ENCODE measurements around the gene PAIP1.
A peak's percentile ranks its signal among the peaks of the same experiment; 100 is the strongest.
"Not testable (repeated sequence)": the region's sequence is repeated elsewhere in the genome, so short reads cannot be mapped to it uniquely, and the experiment has no call there.

Gene PAIP1

DNA sequence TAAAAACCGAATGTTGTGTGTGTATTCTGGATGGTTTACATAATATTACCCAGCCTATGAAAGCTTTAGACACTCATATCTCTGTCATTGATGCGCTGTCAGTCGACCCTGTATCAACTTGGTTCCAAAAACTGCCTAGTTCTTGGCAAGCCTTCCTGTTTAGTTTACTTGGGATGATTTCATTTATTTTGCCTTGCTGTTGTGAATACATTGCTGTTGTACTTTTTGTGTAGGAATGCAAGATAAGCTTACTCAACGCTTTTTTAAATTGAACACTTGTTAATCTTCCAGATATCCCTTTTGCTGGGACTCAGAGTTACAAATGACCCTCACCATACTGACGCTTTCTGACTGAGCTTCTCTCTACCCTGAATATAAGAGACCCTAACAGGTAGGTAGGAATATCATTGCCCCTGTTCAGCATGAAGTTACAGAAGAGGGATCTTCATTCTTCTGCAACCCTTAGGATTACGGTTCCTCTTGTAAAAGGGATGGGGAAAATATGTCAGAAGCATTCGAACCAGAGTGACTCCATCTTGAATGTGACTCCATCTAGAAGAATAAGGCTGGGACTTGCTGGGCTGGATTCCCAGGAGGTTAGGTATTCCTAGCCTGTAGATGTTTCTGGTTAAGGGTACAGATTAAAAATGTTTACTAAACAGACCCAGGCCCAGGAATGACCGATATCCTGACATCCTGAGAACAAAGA is 13.7 kb upstream of the PAIP1 start:
- DNase-seq = no peak

DNA sequence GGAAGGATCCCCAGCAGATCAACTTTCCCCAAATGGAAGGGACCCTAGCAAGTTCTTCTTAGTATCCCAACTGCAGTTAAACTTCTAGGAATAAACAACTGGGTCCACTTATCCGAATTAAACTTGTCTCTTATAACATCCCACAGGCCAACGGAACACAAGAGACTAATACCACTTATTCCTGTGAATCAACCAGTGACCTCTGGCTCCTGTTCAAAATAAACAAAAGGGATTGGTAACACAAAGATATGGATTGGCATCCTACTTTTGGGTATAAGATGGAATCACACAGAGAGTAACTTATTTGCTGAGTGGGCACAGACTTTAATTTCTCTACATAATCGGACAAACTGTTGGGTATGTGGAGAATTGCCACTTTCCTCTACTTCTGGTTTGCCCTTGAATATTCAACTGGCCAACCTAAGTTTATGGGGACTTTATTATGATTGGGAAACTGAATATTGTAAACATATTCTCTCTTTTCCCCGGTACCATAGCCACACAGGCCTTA is 12.4 kb upstream of the PAIP1 start:
- no peak for DNase-seq

DNA sequence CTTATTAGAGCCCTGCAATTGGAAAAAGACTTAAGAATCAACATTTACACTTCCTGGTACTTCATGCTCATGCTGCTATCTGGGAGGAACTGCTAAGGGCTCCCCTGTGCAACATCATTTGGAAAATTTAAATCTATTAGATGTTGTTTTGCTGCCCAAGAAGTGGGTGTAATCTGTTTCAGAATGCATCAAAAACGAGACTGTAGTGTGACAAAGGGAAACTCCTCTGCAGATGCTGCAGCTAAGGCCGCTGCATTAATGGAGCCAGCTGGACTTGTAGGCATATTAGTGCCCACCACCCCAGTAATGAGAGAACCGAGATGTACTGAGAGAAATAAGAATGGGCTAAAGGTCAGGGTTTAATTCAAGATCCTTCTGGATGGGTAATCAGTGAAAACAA is 11.1 kb upstream of the PAIP1 start:
- no peak for DNase-seq

DNA sequence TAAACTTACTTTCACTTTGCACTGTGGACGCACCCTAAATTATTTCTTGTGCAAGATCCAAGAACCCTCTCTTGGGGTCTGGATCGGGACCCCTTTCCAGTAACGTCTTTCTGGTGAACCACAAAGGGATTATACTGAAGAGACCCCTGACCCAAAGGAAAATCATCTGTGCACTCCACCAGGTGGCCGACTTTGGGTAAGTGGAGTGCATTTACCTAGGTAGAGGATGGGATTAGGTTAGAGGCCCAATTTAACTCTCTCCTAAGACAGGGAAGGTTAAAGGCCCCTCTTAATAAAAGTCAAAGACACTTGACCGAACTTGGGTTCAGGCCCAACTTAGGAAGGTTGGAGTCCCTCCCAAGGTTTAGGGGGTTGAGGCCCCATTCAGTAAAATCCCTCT is 8.2 kb upstream of the PAIP1 start:
- DNase-seq = no peak

DNA sequence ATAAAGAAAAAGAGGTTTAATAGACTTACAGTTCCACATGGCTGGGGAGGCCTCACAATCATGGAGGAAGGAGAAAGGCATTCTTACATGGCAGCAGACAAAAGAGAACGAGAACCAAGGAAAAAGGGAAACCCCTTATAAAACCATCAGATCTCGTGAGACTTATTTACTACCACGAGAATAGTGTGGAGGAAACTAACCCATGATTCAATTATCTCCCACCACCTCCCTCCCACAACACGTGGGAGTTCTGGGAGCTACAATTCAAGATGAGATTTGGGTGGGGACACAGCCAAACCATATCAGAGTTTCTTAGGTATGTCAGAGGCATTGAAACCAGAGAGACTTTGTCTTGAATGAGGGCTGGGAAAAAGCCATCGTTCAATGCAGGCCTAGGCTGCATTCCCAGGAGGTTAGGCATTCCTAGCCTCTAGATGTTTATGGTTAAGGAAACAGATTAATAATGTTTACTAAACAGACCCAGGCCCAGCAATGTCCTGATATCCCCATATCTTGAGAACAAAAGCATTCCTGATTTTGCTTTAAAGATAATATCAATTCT is 7.5 kb upstream of the PAIP1 start:
- no peak for DNase-seq

DNA sequence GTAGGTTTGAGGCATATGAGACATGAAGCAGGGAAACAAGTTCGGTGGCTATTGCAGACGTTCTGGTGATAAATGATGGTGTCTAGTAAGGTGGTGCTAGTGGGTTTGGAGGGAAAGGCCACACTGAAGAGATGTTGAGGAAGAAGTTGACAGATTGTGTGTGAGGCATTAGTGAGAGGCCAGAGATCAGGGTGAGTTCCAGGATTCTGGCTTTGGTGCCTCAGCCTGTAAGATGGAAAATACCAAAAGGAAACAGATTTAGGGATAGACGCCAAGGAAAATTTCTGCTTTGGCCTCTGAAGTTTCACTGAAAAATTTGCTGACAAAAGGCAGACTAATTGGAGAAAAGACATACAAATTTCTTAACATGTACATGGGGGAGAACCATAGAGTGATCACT is 6.4 kb upstream of the PAIP1 start:
- DNase-seq = no peak

DNA sequence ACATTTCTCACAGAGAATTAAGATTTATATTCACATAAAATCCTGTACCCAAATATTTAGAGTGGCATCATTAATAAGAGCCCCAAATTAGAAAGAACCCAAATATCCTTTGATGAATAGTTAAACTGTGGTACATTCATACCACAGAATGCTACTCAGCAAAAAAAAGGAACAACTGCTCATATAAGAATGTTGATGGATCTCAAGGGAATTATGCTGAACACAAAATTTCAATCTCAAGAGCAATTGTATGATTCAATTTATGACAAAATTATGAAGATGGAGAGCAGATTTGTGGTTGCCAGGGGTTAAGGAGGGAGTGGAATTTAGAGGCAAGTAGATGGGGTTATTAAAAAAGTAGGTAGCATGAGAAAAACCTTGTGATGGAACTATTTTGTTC is 4.5 kb upstream of the PAIP1 start:
- DNase-seq = no peak

DNA sequence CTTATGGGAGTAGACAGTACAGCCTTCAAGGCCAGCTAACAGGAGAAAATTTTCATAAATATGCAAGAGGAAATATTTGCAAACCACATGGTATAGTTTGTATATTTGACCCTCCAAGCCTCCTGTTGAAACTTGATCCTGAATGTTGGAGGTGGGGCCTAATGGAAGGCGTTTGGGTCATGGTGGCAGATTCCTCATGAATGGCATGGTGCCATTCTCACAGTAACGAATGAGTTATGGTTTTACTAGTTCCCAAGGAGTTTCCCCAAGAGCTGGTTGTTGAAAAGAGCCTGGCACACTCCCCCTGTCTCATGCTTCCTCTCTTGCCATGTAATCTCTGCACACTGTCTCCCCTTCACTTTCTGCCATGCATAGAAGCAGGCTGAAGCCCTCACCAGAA is 3.3 kb upstream of the PAIP1 start:
- no peak for DNase-seq

DNA sequence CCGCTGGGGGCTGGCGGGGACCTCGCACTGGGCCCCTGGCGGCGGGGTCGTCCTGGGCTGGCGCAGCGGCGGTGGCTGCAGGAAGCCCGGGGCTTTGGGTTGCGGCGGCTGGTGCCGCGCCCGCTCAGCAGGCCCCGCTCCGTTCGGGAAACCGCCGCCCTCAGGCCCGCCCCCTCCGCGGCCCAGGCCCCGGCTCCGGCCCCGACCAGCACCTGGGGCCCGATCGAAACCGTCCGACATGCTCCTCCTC is 345 bp downstream of the PAIP1 start:
- DNase-seq = not testable (repeated sequence)

DNA sequence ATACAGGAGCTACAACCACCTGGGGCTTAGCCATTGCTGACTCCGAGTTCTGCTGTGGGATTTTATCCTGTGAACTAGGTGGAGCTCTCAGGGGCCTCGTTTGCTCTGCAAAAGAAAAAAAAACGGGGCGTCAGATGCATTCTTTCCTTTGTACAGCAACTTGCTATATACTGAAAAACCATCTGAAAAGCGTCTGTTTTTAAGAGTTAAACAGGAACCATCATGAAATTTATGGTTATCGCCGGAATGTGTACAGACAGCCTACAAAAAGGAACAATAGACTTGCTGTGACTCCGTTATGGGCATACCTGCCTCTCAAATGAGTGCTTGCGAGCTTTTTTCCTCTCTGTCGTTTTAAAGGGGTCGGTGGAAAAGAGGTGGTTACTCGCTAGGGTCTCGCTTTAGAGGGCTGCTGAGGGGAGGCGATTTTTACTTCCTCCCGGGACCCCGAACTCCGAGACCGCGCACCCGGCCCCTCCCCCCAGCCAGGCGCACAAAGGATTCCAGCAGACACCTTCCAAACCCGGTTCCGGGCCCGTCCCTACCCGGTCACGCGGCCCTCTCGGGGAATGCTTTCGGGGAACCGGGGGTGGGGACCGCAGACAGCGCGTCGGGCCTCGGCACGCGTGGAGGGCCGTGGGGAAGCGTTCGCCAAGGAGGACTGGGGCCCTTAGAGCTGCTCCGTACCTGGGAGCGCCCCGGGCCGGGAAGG is 826 bp downstream of the PAIP1 start:
- peak; percentile 58 for DNase-seq

DNA sequence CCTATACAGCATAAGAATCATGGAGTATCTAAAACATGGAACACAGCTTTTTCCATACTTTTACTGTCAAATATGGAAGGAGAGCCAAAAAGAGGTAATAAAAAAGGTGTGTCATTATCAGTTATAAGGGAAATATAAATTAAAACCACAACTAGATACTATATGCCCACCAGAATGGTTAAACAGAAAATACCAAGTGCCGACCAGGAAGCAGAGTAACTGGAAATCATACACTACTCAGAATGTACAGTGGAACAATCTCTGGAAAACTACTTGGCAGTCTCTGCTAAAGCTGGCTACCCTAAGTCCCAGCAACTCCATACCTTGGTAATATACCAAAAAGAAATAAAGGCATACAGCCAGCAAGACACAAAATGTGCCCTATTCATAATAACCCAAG is 2.4 kb downstream of the PAIP1 start:
- no peak for DNase-seq

DNA sequence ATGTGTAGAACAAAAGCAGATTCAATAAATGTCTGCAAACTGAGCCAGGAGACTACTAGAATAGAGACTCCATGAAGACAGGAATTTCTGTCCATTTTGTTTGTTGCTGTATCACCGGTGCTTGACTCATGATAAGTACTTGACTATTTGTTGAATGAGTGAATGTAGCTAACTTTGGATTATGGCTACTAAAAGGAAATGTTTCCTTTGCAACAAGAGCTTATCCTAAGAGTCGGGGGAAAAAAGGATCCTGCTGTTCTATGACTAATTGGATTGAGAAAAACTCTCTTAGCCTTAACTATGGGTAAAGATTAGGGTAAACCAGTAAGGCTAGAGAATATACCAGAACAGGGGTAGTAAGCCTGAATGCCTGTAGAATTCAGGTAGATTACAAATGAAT is 3.5 kb downstream of the PAIP1 start:
- no peak for DNase-seq

DNA sequence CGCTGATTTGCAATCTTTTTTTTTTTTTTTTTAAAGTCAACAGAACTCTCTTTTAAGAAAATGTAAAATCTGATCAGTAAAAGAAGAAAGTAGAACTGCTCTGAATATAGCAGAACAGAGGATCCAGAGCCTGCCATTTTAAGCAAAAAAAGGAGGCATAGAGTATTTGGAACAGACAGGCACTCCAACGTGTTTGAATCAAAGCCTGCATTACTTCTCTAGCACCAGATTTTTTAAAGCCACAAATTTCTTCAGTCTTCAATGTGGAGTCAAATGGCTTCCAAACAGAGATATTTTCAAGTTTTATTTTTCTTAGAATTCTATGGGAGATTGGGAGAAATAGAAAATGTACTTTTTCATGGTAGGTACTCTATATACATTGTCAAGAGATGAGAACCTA is 5.1 kb downstream of the PAIP1 start:
- DNase-seq = no peak

DNA sequence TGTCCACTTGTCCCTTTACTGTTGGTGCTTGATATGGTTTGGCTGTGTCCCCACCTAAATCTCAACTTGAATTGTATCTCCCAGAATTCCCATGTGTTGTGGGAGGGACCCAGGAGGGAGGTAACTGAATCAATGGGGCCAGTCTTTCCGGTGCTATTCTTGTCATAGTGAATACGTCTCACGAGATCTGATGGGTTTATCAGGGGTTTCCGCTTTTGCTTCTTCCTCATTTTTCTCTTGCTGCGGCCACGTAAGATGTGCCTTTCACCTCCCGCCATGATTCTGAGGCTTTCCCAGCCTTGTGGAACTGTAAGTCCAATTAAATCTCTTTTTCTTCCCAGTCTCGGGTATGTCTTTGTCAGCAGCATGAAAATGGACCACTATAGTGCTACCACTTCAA is 7.6 kb downstream of the PAIP1 start:
- not testable (repeated sequence) for DNase-seq

DNA sequence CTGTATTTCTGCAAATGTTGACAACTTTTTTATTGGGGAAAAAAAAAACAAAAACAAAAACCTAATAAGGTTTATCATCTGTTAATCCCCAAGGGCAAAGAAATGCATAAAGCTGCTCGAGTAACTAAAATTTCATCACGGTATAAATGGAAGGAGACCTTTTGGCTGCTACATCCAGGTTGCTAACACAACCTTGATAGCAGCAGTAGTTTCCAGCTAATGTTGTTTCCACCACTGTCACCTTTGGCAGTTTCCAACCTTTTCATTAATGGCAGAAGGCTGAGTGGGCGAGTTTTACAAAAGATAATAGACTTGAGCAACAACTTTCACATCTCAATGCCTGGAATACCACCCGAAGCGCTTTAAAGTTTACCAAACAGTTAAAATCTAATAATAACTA is 8.5 kb downstream of the PAIP1 start:
- DNase-seq = no peak

DNA sequence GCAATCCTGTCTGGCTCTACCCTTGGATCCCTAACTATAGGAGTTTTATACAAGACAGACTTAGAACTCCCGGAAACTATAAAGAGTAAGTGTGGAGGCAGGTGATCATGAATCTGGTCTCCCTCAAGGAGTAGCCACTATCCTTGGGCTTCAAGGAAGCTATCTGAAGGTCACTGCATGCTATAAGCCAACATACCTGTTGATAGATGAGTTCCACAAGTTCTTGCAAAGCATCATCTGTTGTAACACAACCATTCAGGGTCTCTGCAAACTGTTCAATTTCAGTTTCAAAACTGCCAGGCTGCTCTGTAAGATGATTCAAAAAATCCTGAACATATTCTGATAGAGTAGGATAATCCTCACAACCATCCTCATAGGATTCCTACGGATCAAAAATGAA is 9.3 kb downstream of the PAIP1 start:
- DNase-seq = no peak

DNA sequence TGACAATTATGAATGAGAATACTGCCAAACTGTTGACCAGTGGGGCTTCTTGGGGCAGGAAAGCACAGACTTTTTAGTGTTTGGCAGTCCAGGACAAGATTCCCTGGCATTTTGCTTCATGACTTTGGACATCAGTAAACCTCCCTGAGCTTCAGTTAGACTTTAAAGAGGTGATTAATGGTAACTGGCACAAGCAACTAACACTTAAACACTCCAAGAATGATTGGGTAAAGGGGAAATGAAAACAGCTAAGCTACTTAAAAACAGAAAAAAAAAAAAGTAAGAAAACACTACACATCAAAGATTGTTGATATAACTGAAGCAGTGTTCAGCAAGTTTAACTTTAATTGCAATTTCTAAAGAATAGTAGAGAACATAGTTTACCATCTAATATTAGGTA is 13.4 kb downstream of the PAIP1 start:
- DNase-seq = no peak

DNA sequence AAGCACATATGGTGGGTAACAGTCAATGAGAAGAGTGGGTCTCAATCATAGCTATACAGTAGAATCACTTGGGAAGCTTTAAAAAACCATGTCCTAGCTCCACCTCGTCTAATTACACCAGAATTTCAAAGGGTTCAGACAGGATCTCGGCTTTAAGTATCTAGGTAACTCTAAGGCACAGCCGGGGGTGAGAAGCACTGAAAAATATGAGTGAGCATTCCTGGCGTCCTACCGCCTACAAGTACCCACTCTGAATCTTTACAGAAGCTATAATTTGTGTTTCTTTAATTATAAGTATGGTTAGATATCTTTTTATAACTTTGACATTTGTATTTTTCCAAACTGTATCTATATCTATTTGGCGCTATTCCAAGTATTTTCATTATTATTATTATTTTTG is 16.1 kb downstream of the PAIP1 start:
- DNase-seq = no peak

DNA sequence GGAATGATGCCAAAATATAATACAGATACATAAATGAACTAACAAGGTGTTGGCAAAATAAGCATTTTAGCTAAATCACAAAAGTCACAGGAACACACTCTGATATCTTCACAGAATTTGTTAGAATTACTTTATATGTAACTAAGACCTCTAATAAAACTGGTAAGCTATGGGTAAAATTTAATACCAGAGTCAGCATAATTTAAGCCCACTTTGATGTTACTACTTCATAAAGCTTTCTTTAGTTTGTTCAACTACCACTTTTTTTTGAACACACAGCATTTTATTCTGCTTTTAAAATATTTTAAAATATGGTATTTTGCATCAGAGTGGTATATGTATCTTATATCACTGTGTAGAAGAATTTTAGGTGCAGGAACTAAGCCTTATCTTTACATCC is 19.9 kb downstream of the PAIP1 start:
- DNase-seq = no peak

DNA sequence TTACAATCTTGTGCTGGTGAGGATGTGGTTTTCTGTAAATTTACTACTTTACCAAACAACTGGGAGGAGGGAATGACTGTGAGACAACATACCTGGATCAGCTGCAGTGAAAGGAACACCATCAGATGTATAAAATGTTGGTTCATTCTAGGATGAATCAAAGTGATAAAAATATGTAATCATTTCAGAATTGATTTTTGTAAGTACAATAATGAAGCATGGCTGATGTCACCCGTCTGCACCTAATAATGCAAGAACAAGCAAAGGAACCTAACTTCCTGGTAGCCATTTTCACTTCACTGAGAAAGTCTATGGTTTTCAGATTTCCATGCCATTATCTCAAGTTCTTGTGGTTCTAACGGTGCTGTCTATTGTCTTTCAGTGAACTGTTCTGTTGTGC is 23.2 kb downstream of the PAIP1 start:
- no peak for DNase-seq

DNA sequence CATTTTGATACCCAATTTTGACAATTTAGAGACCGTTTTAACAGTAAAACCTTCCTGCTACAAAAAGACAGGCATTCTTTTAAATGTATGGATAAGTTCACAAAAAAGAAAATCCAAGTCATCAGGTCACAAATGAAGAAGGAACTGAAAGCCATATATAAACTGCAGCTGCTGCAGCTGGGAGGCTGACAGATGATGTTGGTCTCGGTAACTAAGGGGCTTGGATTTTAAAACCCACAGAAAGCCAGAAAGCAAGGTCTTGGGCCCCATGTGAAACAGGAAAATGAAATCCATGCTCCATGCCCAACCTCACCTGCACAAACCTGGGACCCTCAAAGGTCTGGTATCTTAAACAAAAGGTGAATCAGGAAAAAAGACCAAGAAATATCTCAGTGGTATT is 26.2 kb downstream of the PAIP1 start:
- DNase-seq = no peak

DNA sequence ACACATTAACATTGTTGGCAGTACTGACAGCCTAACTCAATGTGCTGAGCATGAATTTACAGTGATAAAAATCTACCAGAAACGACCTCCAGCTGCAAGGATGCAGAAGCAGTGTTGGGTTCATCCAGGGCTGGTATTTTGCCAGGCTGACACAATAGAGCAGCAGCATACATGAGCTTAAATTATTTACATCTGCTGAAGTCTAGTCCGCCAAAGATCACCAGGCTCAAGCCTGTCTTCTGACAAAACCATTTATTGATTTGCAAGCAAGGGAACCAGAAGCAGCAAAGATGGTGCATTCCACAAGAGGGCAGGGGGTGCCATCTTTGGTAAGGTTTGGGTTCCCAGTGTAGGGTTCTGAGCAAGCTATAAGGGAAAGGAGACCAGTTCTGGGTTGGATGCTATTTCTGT is 33.2 kb downstream of the PAIP1 start:
- DNase-seq = no peak

DNA sequence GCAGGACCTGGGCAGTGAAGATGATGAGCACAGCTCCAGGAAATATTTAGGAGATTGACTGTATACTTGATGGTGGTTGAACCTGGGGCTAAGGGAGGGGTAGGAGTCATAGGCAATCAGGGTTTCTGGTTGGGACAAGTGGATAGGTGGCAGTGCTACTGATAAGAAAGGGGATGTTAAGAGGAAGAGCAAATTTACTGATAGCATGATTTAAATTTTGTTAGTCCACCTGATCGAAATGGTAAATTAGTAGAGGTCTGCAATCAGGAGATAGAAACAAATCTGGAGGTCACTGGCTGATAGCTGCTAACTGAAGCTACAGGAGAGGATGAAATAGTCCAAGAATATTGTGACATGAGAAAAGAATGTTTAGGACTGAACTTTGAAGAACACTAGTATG is 36.3 kb downstream of the PAIP1 start:
- no peak for DNase-seq

DNA sequence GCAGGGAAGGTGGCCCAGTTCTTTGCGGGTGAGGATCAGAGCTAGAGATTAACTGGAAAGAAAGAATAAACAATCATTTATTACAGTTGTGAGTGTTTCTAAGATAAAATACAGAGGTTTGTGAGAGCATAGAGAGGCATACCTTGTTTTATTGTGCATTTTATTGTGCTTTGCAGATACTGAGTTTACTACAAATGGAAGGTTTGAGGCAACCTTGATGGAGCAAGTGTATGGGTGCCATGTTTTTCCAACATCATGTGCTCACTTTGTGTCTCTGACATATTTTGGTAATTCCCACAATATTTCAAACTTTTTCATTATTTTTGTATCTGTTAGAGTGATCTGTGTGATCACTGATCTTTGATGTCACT is 41.2 kb downstream of the PAIP1 start:
- no peak for DNase-seq
